Stomach (tissue), 9 donors: Measurements from ENCODE around the gene ACOT9. TPM values are rescaled to one million over a fixed set of nuclear protein-coding genes. Genes with fewer than 3 reads are reported as not detected.

Source experiments
- DNase-seq, 2 donors: peaks; one replicate each; pipeline versions ENCODE4 v3.0.0 to v3.0.0-alpha.2; 2013 to 2019
- H3K27ac ChIP-seq, 5 donors: fragments of 200-600 bp in 4 of 5; sonication (generic) in 4 of 5; one replicate each; pipeline ENCODE4 v1.5.1; 2013 to 2019; ENCODE audit warnings: mild to moderate bottlenecking in 1 of 5, moderate library complexity in 1 of 5
- H3K27me3 ChIP-seq, 3 donors: fragments of 200-600 bp; sonication (generic); one replicate each; pipeline ENCODE4 v1.5.1; 2017 to 2019; ENCODE audit warnings: mixed run types in 1 of 3
- H3K36me3 ChIP-seq, 4 donors: fragments of 200-600 bp; sonication (generic); 1 replicate in 3 of 4; 2 replicates in 1 of 4; pipeline ENCODE4 v1.5.1; 2016 to 2019
- H3K4me1 ChIP-seq, 4 donors: fragments of 200-600 bp; sonication (generic); one replicate each; pipeline ENCODE4 v1.5.1; 2016 to 2019
- H3K4me3 ChIP-seq, 4 donors: fragments of 200-600 bp; sonication (generic) in 3 of 4; one replicate each; pipeline ENCODE4 v1.5.1; 2016 to 2019; ENCODE audit warnings: mild to moderate bottlenecking in 1 of 4
- H3K9me3 ChIP-seq, 4 donors: fragments of 200-600 bp; sonication (generic); one replicate each; pipeline ENCODE4 v1.5.1; 2016 to 2019
- EP300 ChIP-seq: sonication (generic); formaldehyde crosslinking; IDR thresholded peaks from one replicate; pipeline ENCODE4 v1.6.1; 2017; ENCODE audit warnings: antibody characterized with exemption
- POLR2A ChIP-seq, 4 donors: fragments of 450-650 bp; IDR thresholded peaks; one replicate each; pipeline ENCODE4 v1.6.1; 2016; ENCODE audit warnings: antibody characterized with exemption in 4 of 4, control low read depth in 2 of 4, mild to moderate bottlenecking in 1 of 4, moderate library complexity in 1 of 4
- POLR2AphosphoS5 ChIP-seq, 3 donors: sonication (generic); formaldehyde crosslinking; IDR thresholded peaks; one replicate each; pipeline ENCODE4 v1.6.1; 2016; ENCODE audit warnings: antibody characterized with exemption in 3 of 3
- WGBS, 5 donors: extraction: QIAGEN DNeasy Blood & Tissue Kit in 3 of 5; methylation state at CpG; one replicate each; pipeline versions ENCODE4 v1.1.5 to v1.1.7; 2013 to 2018; 5-methylcytosine and 5-hydroxymethylcytosine counted together
- intact Hi-C: fragments of 100-400 bp; cut with DNase I; formaldehyde crosslinking; loops from one replicate; pipeline ENCODE4 v1.15.1; 2023; ENCODE audit warnings: low total_unique reads
- polyA plus RNA-seq, 3 donors: library from polyadenylated mRNA; stranded (reverse); fragments of 200-250 nt; gene quantifications; one replicate each; pipeline ENCODE4 v1.2.3, GENCODE V29; 2013
- total RNA-seq, 5 donors: library from RNA; depleted of rRNA; stranded (reverse); fragments of >200 nt; gene quantifications; one replicate each; pipeline versions ENCODE4 v1.1.0 to v1.2.3, GENCODE V29; 2014 to 2016
- TF ChIP-seq, protein P1 (sequence below), 7 experiments: fragments of 450-650 bp in 4 of 7; fragments of 200-600 bp in 3 of 7; sonication (generic) in 3 of 7; IDR thresholded peaks; one replicate each; pipeline ENCODE4 v1.5.1; 2016 to 2019; ENCODE audit warnings: antibody characterized with exemption in 7 of 7, control low read depth in 2 of 7, mild to moderate bottlenecking in 1 of 7
- donor health status: healthy with polysubstance abuse.
- donor health status: Bipolar disorder and iron deficiency.
- donor health status: healthy.

The ACOT9 gene
- total and polyA plus RNA-seq, 8 donors = 5.4 to 62.6 (median 23.2) TPM

DNA sequence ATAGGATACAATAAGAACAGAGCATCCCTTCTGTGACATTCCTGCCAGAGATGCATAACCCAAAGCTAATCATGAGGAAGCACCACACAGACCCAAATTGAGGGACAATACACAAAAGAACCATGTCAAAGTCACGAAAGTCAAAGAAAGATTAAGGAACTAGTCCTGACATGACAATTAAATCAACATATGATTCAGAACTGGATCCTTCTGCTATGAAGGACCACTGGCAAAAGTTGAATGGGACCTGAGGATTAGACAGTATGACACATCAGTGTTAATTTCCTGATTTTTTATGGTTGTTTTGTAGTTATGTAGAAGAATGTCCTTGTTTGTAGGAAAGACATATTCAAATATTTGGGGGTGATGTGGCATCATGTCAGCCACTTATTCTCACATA is 13.9 kb downstream of the ACOT9 start:
- no peak for DNase-seq
- Histone ChIP-seq H3K9me3 (no peaks in the 10 kb centered on the region), H3K27ac (no peak overlapping the region), H3K36me3 (peaks cover 0 to 68% (median 60%) of the 10 kb centered on the region in 4 donors), H3K4me1 (no peaks in the 10 kb centered on the region), H3K27me3 (no peaks in the 10 kb centered on the region), H3K4me3 (no peak overlapping the region)
- TF ChIP-seq EP300 (no peak), POLR2A (IDR thresholded peaks at IDR 0.05) (no peak), POLR2AphosphoS5 (IDR thresholded peaks at IDR 0.05) (no peak)
- TF ChIP-seq, protein P1, sequence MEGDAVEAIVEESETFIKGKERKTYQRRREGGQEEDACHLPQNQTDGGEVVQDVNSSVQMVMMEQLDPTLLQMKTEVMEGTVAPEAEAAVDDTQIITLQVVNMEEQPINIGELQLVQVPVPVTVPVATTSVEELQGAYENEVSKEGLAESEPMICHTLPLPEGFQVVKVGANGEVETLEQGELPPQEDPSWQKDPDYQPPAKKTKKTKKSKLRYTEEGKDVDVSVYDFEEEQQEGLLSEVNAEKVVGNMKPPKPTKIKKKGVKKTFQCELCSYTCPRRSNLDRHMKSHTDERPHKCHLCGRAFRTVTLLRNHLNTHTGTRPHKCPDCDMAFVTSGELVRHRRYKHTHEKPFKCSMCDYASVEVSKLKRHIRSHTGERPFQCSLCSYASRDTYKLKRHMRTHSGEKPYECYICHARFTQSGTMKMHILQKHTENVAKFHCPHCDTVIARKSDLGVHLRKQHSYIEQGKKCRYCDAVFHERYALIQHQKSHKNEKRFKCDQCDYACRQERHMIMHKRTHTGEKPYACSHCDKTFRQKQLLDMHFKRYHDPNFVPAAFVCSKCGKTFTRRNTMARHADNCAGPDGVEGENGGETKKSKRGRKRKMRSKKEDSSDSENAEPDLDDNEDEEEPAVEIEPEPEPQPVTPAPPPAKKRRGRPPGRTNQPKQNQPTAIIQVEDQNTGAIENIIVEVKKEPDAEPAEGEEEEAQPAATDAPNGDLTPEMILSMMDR (IDR thresholded peaks at IDR 0.05) = no peak
- intact Hi-C loops = no loop called here
- WGBS, 5 donors = 74 to 93% (median 84%) methylated on average over 1 of the region's 1 CpG

DNA sequence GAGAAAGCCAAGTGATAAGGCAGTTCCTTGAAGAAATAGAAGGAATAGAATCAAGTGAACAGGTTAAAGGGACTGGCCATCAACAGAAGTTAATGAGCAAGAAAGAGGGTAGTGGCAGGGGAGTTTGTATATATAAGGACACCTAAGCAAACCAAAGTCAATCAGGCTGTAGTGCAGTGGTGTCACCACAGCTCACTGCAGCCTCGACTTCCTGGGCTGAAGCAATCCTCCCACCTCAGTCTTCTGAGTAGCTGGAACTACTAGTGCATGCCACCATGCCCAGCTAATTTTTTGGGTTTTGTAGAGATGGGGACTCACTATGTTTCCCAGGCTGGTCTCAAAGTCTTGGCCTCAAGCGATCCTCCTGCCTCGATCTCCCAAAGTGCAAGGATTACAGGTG is 15.9 kb downstream of the ACOT9 start:
- intact Hi-C loops = no loop called here
- peaks cover 0 to 79% (median 68%) of the 10 kb centered on the region in 4 donors for H3K36me3 ChIP-seq
- no peaks in the 10 kb centered on the region for H3K27me3 ChIP-seq
- DNase-seq = no peak
- WGBS, 5 donors = 81 to 97% (median 92%) methylated on average over 3 of the region's 3 CpGs
- no peak for TF ChIP-seq EP300
- TF ChIP-seq, protein P1 (IDR thresholded peaks at IDR 0.05) = no peak
- no peak for TF ChIP-seq POLR2A (IDR thresholded peaks at IDR 0.05)
- TF ChIP-seq POLR2AphosphoS5 (IDR thresholded peaks at IDR 0.05) = no peak
- no peak overlapping the region for H3K27ac ChIP-seq
- H3K4me1 ChIP-seq = no peaks in the 10 kb centered on the region
- H3K9me3 ChIP-seq = no peaks in the 10 kb centered on the region
- no peak overlapping the region for H3K4me3 ChIP-seq

DNA sequence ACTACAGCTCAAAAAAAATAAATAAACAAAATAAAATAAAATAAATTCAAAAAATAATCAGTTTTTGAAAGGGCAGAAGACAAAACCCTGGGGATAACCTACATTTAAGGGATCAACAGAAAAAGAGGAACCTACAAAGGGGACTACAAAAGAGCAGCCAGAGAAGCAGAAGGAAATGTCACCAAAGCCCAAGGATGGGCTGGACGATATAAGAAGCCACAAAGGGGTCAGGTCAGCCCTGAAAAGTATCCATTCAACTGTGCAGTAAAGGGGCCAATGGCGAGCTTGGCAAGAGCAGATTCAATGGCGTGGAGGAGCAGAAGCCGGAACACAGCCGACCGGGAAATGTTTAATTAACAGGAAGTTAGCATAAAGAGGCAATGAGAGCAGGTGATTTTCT is 16.9 kb downstream of the ACOT9 start:
- DNase-seq = no peak
- Histone ChIP-seq H3K9me3 (no peaks in the 10 kb centered on the region), H3K36me3 (peaks cover 0 to 84% (median 73%) of the 10 kb centered on the region in 4 donors), H3K4me3 (no peak overlapping the region), H3K4me1 (no peaks in the 10 kb centered on the region), H3K27me3 (no peaks in the 10 kb centered on the region), H3K27ac (no peak overlapping the region)
- intact Hi-C loops = no loop called here
- TF ChIP-seq, protein P1 (IDR thresholded peaks at IDR 0.05) = no peak
- TF ChIP-seq EP300 (no peak), POLR2A (IDR thresholded peaks at IDR 0.05) (no peak), POLR2AphosphoS5 (IDR thresholded peaks at IDR 0.05) (no peak)
- 68 to 82% (median 81%) methylated on average over 6 of the region's 6 CpGs for WGBS, 5 donors

DNA sequence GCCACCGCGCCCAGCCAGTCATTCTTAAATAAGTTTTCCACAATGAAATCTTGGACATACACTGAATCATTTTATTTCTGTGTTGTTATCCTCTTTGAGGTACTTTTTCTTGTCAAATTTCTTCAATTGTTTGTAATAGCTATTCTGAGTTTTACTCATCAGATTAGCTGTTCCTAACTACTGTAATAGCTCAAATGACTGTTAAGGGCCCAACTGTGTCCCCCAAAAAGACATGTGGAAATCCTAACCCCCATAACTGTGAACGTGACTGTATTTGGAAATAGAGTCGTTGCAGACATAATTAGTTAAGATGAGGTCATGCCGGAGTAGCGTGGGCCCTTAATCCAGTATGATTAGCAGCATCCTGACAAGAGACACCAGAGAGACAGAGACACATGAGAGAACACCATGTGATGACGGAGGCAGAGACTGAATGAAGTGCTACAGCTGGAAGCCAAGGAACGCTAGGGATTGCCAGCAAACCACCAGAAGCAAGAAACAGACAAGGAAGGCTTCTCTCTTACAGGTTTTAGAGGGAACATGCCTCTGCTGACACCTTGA is 22.9 kb downstream of the ACOT9 start:
- Histone ChIP-seq H3K4me1 (no peaks in the 10 kb centered on the region), H3K36me3 (peaks cover 4 to 76% (median 60%) of the 10 kb centered on the region in 4 donors), H3K27me3 (no peaks in the 10 kb centered on the region), H3K4me3 (no peak overlapping the region), H3K9me3 (no peaks in the 10 kb centered on the region), H3K27ac (no peak overlapping the region)
- TF ChIP-seq POLR2A (IDR thresholded peaks at IDR 0.05) (no peak), EP300 (no peak), POLR2AphosphoS5 (IDR thresholded peaks at IDR 0.05) (no peak)
- TF ChIP-seq, protein P1 (IDR thresholded peaks at IDR 0.05) = no peak
- intact Hi-C loops = no loop called here
- no peak for DNase-seq
- WGBS, 5 donors = 82 to 91% (median 86%) methylated on average over 8 of the region's 8 CpGs
